Right lobe of liver (tissue), 6 donors: Measurements from ENCODE around the gene TIAM2. TPM values are rescaled to one million over a fixed set of nuclear protein-coding genes. Genes with fewer than 3 reads are reported as not detected.

ENCODE experiments used
- ATAC-seq, 4 donors: fragments of 200-7000 bp; cut with Tn5 transposase; one replicate each; pipeline ENCODE4 v1.9.1; 2020; ENCODE audit warnings: mild to moderate bottlenecking in 4 of 4, moderate library complexity in 4 of 4
- DNase-seq, 3 donors: peaks; one replicate each; pipeline ENCODE4 v3.0.0-alpha.2; 2020
- H3K27ac ChIP-seq, 3 donors: fragments of 200-600 bp; one replicate each; pipeline ENCODE4 v1.8.0; 2022
- H3K27me3 ChIP-seq, 2 donors: fragments of 200-600 bp; one replicate each; pipeline ENCODE4 v1.8.0; 2022
- H3K36me3 ChIP-seq, 4 donors: fragments of 200-600 bp; sonication (generic) in 1 of 4; one replicate each; pipeline versions ENCODE4 v1.5.1 to v1.8.0; 2017 to 2022; ENCODE audit warnings: control low read depth in 1 of 4
- H3K4me1 ChIP-seq, 4 donors: fragments of 200-600 bp; sonication (generic) in 1 of 4; one replicate each; pipeline versions ENCODE4 v1.5.1 to v1.8.0; 2017 to 2022; ENCODE audit warnings: control low read depth in 1 of 4
- H3K4me3 ChIP-seq, 3 donors: fragments of 200-600 bp; one replicate each; pipeline ENCODE4 v1.8.0; 2022
- H3K9me3 ChIP-seq, 4 donors: fragments of 200-600 bp; sonication (generic) in 1 of 4; one replicate each; pipeline versions ENCODE4 v1.5.1 to v1.8.0; 2017 to 2022; ENCODE audit warnings: control low read depth in 1 of 4
- POLR2A ChIP-seq: fragments of 450-650 bp; IDR thresholded peaks from one replicate; pipeline ENCODE4 v1.6.1; 2017; ENCODE audit warnings: antibody characterized with exemption, mild to moderate bottlenecking
- WGBS: methylation state at CpG from one replicate; pipeline ENCODE4 v1.1.6; 2018; ENCODE audit warnings: low coverage, low lambda C conversion rate; ENCODE audit not compliant: insufficient coverage; ENCODE audit errors: missing lambda C conversion rate; 5-methylcytosine and 5-hydroxymethylcytosine counted together
- intact Hi-C, 2 donors: fragments of 100-400 bp; cut with DNase I; formaldehyde crosslinking; loops; one replicate each; pipeline versions ENCODE4 v1.11.2 to v1.14.1; 2022
- total RNA-seq, 6 experiments: library from RNA; depleted of rRNA in 2 of 6; stranded (reverse); fragments of >200 nt in 2 of 6; fragmentation: NEBNext Ultra II Directional in 3 of 6; extraction: Animal tissue kit (Norgen Biotek cat#: 25700) in 3 of 6; gene quantifications; one replicate each; pipeline versions ENCODE4 v1.1.0 to v1.2.4, GENCODE V29; 2016 to 2023
- TF ChIP-seq, protein P1 (sequence below), 4 donors: fragments of 200-600 bp in 3 of 4; fragments of 450-650 bp in 1 of 4; IDR thresholded peaks; one replicate each; pipeline versions ENCODE4 v1.5.1 to v1.8.0; 2016 to 2022; ENCODE audit warnings: antibody characterized with exemption in 4 of 4, mild to moderate bottlenecking in 2 of 4
- donor health status: DM: no; HTN: yes; CAD: no.
- donor health status: DM: no; HTN: no; CAD: no.
- donor health status: DM: no; HTN: no; CAD: no.
- donor health status: DM: no; HTN: yes; CAD: no.
- donor health status: DM: no; HTN: yes; CAD: no.

TIAM2 gene
- total RNA-seq, 6 experiments from 2014 or later = 1.3 to 4.4 (median 1.7) TPM

DNA sequence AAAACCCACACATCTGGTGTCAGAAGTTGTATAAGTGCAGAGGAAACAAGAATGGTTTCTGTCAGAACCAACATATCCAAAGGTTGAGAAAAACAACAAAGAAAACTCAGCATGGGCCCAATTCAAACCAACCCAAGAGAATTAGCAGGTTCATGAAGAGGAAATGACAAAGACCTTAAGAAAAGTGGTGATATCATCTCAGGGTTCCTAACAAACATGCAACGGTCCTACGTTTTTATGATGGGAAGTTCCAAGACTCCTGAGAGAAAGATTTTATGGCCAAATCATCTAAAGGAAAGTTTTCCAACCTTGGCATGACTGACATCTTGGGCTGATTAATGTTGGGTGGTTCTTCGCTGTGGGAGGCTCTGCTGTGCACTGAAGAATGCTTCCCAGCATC, 296.2 kb downstream of the TIAM2 start:
- no peak for DNase-seq
- H3K27ac ChIP-seq = no peak overlapping the region
- H3K9me3 ChIP-seq = no peaks in the 10 kb centered on the region
- H3K4me1 ChIP-seq = no peaks in the 10 kb centered on the region
- H3K36me3 ChIP-seq = peaks cover 0 to 10% (median 3%) of the 10 kb centered on the region in 4 donors
- TF ChIP-seq POLR2A = no peak
- TF ChIP-seq, protein P1, sequence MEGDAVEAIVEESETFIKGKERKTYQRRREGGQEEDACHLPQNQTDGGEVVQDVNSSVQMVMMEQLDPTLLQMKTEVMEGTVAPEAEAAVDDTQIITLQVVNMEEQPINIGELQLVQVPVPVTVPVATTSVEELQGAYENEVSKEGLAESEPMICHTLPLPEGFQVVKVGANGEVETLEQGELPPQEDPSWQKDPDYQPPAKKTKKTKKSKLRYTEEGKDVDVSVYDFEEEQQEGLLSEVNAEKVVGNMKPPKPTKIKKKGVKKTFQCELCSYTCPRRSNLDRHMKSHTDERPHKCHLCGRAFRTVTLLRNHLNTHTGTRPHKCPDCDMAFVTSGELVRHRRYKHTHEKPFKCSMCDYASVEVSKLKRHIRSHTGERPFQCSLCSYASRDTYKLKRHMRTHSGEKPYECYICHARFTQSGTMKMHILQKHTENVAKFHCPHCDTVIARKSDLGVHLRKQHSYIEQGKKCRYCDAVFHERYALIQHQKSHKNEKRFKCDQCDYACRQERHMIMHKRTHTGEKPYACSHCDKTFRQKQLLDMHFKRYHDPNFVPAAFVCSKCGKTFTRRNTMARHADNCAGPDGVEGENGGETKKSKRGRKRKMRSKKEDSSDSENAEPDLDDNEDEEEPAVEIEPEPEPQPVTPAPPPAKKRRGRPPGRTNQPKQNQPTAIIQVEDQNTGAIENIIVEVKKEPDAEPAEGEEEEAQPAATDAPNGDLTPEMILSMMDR (IDR thresholded peaks at IDR 0.05) = no peak
- WGBS = 92% methylated on average over 3 of the region's 3 CpGs
- H3K27me3 ChIP-seq = no peaks in the 10 kb centered on the region
- intact Hi-C loops = no loop called here
- H3K4me3 ChIP-seq = no peak overlapping the region
- no peak for ATAC-seq

DNA sequence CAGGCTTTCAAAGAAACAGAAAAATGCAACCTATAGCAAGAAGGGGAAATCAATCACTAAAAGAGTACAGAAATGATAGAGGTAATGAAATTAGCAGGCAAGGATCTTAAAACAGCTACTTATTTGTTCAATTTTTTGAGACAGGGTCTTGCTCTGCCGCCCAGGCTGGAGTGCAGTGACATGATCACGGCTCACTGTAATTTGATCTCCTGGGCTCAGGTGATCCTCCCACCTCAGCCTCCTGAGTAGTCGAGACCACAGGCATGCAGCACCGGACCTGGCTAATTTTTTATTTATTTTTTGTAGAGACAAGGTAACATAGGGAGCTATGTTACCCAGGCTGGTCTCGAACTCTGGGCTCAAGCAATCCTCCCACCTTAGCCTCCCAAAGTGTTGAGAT, 297.6 kb downstream of the TIAM2 start:
- DNase-seq = no peak
- ATAC-seq = no peak
- Histone ChIP-seq H3K9me3 (no peaks in the 10 kb centered on the region), H3K4me1 (no peaks in the 10 kb centered on the region), H3K36me3 (peaks cover 0 to 15% (median 5%) of the 10 kb centered on the region in 4 donors), H3K4me3 (no peak overlapping the region), H3K27me3 (no peaks in the 10 kb centered on the region), H3K27ac (no peak overlapping the region)
- intact Hi-C loops = no loop called here
- TF ChIP-seq POLR2A = no peak
- TF ChIP-seq, protein P1 (IDR thresholded peaks at IDR 0.05) = no peak
- WGBS = 72% methylated on average over 5 of the region's 5 CpGs

DNA sequence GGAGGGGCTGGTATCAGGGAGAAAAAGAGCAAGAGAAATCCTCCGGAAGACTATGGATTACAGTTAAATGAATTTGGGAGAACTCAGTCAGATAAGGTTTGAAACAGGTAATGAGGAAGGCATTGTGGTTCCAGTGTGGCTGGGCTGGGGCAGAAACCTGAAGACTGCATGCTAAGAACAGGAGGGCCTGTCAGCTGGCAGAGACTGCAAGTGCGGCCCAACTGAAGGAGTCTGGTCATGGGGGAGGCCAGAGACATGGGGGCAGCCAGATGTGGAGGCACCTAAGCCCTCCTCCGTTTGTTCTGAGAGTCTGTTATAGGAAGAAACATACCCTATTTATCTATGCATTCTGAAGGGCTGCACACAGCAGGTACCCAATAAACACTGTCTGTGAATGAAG, 302.6 kb downstream of the TIAM2 start:
- no peaks in the 10 kb centered on the region for H3K4me1 ChIP-seq
- DNase-seq (no peak), ATAC-seq (no peak)
- peaks cover 0 to 19% (median 3%) of the 10 kb centered on the region in 4 donors for H3K36me3 ChIP-seq
- H3K27me3 ChIP-seq = no peaks in the 10 kb centered on the region
- H3K27ac ChIP-seq = no peak overlapping the region
- intact Hi-C loops = no loop called here
- no peak for TF ChIP-seq POLR2A
- TF ChIP-seq, protein P1 (IDR thresholded peaks at IDR 0.05) = no peak
- no peaks in the 10 kb centered on the region for H3K9me3 ChIP-seq
- 91% methylated on average over 1 of the region's 3 CpGs for WGBS
- H3K4me3 ChIP-seq = no peak overlapping the region

DNA sequence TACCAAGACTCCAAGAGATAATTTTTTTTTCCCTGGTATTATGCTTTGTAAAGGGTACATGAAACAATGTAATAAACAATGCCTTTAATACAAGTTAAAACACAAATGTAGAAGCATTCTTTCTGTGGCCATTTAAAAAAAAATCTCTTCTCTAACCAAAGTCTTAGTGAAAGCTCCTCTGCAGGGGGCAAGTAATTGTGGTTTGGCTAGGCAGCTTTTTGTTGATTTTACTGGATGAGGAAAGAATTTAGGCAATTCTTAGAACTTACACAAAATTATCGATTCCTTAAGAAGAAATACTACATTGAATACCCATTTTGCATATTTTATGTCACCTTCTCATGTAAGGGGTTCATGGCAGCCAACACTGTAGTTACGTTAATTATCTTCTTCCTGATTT, 306.8 kb downstream of the TIAM2 start:
- WGBS = 92% methylated on average over 2 of the region's 2 CpGs
- ATAC-seq = no peak
- no peak overlapping the region for H3K27ac ChIP-seq
- no peak for TF ChIP-seq POLR2A
- TF ChIP-seq, protein P1 (IDR thresholded peaks at IDR 0.05) = no peak
- no peak overlapping the region for H3K4me3 ChIP-seq
- no peaks in the 10 kb centered on the region for H3K9me3 ChIP-seq
- H3K27me3 ChIP-seq = no peaks in the 10 kb centered on the region
- DNase-seq = no peak
- no peaks in the 10 kb centered on the region for H3K4me1 ChIP-seq
- peaks cover 0 to 8% (median 3%) of the 10 kb centered on the region in 4 donors for H3K36me3 ChIP-seq
- intact Hi-C loops = no loop called here

DNA sequence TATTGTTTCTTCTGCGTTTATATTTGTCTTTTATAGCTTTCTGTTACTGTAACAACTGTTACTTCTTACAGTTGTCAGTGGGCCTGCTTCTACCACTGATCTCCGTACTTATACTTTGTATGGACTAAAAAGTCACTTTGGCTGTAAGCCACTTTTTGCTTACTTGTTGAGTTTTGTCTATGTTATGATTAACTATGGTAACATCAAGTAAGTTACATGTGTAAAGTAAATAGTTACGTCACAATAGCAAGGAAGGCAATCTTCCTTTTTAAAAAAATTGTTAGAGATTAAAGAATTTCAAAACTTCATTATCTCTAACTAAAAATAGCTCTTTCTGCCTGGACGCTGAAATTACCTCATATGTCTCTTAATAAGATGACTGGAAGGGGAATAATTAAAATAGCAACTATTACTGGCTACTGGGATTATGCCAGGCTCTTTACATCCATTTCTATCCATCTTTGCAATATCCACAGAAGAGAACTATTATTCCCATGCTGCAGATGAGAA, 308.3 kb downstream of the TIAM2 start:
- 42% methylated on average over 4 of the region's 4 CpGs for WGBS
- H3K9me3 ChIP-seq = no peaks in the 10 kb centered on the region
- intact Hi-C loops = no loop called here
- DNase-seq = no peak
- ATAC-seq = no peak
- no peak overlapping the region for H3K4me3 ChIP-seq
- TF ChIP-seq, protein P1 (IDR thresholded peaks at IDR 0.05) = no peak
- H3K27me3 ChIP-seq = no peaks in the 10 kb centered on the region
- peaks cover 0 to 3% (median 0%) of the 10 kb centered on the region in 4 donors for H3K36me3 ChIP-seq
- no peaks in the 10 kb centered on the region for H3K4me1 ChIP-seq
- H3K27ac ChIP-seq = no peak overlapping the region
